Epidermal melanocyte (primary cell): Measurements from ENCODE around the gene RHOH.
"Not testable (repeated sequence)": the region's sequence is repeated elsewhere in the genome, so short reads cannot be mapped to it uniquely, and the experiment has no call there.

Experiments
- DNase-seq: peaks from one replicate; pipeline ENCODE4 v3.0.0; 2011; ENCODE audit warnings: low spot score; ENCODE audit not compliant: insufficient read length

The RHOH gene, protein sequence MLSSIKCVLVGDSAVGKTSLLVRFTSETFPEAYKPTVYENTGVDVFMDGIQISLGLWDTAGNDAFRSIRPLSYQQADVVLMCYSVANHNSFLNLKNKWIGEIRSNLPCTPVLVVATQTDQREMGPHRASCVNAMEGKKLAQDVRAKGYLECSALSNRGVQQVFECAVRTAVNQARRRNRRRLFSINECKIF

DNA sequence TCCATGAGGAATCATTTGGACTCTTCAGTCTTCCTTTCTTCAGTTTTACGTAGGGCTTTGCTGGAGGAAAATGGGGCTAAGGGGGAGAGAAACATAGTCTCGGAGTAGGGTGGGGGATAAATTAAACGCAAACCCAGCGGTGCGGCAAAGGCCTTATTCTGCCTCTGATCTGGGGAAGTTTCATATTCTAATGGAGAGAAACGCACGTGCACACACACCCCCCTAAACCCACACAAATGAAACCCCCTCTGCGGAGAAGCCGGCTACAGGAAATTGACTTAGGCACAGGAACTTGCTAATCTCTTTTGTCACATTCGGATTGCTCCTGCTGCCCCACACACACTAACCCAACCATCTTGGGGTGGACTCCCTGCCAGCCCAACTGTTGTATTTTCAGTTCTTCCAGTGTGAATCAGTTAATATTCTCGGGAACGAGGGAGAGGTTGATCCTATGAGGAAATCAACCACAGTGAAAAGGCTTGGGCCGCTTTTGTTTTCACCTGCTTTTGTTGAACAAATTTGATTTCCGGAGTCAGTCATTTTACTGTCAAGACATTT lies at the start of gene RHOH:
TSS of gene RHOH (plus strand) at position 308 of the 558 bp plus-strand sequence. CDS start 46,356 bp downstream, outside the sequence.
- no peak for DNase-seq

DNA sequence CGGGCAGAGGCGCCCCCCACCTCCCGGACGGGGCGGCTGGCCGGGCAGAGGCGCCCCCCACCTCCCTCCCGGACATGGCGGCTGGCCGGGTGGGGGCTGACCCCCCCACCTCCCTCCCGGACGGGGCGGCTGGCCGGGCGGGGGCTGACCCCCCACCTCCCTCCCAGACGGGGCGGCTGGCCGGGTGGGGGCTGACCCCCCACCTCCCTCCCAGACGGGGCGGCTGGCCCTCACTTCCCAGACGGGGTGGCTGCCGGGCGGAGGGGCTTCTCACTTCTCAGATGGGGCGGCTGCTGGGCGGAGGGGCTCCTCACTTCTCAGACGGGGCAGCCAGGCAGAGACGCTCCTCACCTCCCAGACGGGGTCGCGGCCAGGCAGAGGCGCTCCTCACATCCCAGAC lies 49.3 kb upstream of the RHOH start:
- not testable (repeated sequence) for DNase-seq

DNA sequence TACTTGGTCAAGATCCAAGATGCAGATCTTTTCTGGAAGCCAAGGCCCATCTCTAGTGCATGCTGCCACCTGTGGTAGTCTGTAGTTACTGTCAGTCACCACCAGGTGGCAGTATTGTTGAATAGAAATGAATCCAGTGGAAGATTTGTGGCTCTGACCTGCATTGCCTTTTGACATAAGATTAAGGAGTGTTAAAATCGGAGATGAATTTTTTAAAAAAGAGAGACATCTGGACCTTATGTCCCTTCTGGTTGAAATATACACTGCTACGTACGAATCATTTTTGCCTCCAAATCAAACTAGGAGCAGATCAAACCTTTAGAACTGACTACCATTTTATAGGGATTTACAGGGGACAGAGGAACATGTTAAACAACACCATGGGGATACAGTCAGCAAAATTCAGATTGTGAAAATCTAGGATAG lies 46.9 kb upstream of the RHOH start:
- DNase-seq = no peak

DNA sequence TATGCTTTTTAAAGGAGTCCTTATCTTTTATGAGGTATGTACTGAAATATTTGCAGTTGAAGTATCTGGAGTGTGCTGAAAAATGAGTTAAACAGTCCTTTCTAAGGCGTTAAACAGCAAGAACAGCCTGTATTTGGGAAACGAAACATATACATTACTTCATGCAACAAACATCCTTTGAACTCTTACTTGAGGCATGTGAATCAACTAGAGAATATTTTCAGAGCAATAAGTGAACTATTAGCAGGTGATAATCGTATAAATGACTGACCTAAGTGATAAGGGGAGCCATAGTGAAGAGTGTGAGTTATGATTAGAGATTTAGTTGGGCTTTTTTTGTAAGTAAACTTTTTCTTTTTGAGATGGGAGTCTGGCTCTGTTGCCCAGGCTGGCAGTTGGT lies 45.9 kb upstream of the RHOH start:
- DNase-seq = no peak

DNA sequence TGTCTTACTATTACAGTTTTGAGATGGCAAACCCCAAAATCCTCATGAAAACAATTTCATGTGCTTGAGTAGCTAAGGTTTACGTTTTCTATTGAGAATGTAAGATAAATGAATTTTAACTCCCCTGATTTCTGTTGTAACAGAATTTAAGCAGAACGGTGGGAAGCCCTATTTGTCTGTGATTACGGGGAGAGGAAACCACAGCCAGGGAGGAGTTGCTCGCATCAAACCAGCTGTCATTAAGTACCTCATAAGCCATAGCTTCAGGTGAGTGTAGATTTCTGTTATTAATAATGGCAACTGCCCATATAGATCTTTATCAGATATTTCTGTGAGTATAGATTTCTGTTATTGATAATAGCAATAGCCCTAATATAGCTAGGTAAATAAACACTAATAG lies 44.2 kb upstream of the RHOH start:
- DNase-seq = no peak

DNA sequence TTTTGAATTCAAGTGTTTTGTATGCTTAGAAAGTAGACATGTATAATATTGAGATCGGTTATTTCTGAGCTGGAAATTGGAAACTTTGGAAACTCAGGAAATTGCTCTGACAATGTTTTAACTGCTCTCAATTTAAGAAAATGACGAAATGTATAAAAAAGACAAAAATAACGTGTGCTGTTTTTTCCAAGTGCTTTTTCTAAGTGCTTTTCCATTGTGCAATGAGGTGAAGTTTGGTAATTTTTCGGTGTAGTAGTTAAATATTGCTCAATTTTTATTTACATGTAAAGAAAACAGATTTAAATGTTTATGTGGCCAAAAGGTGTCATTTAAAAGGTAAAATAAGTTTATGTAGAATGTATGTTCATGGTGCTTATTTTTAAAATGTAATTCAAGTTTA lies 39.4 kb upstream of the RHOH start:
- no peak for DNase-seq

DNA sequence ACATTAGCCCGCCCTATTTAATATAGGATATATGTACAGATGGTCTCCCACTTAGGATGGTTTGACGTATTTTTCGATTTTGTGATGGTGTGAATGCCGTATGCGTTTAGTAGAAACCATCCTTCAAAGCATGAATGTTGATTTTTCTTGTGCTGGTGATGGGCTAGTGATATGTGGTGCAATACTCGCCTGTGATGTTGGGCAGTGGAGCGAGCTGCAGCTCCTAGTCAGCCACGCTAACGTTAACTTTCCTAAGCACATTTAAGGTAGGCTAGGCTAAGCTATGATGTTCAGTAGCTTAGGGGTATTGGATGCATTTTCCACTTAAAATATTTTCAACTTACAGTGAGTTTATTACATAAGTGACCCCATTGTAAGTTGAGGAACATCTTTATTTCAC lies 36.6 kb upstream of the RHOH start:
- no peak for DNase-seq

DNA sequence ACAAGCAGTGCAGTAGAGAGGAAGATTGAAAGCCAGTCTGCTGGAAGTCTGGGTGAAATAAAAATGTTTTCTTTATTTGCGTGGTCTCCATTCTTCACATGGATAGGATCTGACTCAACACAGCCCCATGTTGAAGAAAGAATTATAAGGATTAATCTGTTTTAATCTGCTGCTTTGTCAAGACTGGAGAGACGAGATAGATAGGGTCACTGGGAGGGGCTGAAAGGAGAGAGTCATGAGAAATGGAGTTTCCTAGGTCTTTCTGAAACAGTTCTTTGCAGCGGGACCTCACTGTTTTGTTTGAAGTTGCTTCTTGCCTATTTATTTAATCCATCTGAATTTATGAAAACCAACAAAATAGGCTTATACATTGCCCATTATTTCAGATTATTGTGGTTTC lies 32.4 kb upstream of the RHOH start:
- DNase-seq = no peak

DNA sequence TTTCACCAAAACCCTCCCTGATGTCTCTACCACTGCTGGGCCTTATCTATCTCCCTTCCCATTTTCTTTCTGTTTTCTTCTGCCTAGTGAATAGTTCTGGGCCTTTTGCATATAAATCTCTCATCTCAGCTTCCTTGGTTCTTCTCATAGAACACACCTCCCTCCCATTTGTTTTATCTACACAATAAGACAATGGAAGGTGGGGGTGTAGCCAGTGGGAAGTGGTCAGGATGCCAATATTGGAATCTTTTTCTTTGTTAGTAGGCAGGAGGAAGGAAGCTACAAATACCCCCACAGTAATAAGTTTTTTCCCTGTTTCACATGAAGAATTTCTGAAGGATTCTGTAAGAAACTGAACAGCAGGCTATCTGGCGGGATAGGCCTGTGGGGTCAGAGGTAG lies 30.9 kb upstream of the RHOH start:
- DNase-seq = no peak

DNA sequence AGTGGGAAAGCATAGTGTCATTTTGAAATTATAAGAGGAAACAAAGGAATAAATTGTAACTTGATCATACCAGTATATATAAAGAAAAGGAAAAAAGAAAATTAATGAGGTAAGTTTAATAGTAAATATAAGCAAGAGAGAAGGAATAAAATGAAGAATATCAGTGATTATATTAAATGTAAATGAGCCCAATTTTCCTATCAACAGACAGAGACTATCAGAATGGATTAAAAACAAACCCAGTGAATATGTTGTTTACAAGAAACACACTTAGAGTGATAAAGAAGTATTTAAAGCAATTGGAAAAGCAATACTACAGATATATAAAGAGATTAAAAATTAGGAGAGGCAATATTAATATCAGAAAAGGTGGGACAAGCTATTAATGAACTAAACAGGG lies 28.8 kb upstream of the RHOH start:
- no peak for DNase-seq

DNA sequence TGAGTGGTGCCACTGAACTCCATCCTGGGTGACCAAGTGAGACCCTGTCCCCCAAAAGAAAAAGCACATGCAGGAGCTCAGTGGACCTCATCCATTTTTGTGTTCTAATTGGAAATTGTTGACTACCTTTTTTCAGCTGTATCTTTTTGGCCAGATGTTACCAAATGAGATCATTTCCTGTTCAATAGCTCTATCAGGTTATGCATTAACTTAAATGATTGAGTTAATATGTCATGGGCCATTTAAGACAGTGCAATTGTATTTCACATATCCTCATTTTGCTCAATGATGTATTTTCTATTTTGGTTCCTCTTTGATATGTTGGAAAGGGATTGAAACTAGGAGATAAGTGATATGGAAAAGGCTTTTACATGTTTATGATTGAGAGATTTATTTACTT lies 26.2 kb upstream of the RHOH start:
- DNase-seq = no peak

DNA sequence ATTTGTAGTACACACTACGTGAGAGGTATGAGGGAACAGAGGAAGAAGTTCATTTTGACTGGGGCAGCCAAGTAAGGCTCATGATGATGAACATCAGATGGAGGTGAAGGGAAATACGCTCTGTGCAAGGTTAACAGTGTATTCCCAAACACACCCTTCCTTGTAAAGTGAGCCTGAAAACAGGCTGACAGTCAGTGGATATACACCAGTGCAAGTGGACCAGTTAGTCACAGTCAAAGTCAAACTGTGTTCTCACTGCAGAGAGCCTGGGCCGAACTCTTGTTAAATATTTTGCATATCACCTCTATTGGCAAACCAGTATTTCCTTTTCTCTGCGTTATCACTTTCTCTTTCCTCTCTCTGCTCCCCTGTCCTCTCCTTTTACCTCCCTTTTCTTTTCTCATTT lies 23.4 kb upstream of the RHOH start:
- DNase-seq = no peak

DNA sequence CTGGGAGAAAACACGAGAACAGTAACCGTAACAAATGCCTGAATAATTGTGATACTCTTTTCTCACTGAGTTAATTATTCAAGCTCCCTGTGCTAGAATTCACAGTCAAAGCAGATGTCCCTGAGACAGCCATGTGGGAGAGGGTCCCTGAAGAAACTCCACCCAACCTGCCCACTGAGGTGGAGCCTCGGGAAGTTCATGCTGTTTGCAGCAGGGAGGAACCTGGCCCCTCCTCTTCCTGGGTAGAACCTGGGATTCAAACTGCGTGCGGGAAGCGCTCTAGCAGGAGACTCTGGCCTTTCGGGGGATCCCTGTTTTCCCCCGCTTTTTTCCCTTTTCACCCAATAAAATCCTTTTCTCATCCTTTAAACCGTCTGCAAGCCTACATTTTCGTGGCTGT lies 20.2 kb upstream of the RHOH start:
- no peak for DNase-seq

DNA sequence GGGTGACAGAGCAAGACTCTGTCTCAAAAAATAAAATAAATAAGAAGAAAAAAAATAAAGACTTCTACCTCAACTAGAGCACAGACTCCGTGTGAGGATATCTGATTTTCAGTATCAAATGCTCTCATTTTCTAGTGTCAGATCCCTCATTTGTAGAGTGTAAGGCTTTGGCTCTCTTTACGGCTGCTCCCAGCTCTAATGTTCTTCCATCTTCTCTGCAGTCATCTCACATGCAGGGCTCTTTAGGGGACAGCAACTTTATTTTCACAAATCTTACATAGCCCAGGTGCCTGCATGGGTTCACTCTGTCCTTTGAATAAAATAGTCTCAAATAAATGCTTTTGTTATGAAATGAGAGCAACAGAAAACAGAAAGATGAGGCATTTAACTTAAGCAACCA lies 19.2 kb upstream of the RHOH start:
- DNase-seq = no peak

DNA sequence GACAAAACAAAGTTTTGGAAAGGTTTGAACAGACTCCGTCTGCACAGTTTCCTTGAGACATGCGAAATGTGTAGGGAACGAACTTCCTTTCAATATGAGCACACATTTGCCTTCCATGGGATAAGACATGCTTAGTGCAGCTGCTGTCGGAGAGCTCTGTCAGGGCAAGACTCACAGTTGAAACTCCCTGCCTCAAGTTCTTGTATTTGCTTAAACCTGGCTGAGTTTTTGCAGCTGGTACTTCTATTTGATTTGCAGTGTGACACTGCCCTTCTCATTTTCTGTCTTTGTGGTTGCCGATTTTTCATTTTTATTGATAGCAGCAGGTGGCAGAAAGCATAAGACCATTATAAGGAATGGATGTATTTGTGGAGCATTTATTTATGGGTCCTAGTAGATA lies 18.2 kb upstream of the RHOH start:
- DNase-seq = no peak

DNA sequence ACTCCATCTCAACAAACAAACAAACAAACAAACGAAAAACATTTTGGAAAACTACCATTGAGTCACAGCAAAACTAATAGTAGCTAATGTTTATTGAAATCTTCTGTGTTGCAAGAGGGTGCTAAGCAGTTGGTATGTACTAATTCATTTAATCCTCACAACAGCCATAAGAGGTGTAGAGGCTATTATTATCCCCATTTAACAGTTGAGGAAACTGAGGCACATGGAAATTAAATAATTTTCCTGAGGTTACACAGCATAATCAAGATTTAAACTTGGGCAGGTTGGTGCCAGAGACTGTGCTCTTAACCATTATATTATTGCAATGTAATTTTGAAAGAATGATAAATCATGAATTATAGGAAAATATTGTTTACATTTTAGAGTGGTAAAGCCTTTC lies 17.5 kb upstream of the RHOH start:
- no peak for DNase-seq

DNA sequence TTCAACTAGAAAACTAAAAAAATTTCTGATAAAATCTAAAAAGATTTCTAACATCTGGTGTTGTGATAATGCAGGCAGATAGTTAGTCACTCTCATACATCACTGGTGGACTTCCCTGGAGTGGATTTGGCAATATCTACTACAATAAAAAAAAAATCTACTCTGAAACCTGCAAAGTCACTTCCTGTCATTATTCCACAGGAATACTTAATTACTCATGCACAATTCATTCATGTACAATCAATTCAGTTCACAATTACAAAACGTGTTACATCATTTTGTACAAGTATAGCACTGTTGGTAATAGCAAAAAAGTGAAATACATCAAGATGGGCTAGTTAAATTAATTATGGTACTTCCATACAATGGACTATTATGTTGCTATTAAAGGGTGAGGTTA lies 16.5 kb upstream of the RHOH start:
- DNase-seq = no peak

DNA sequence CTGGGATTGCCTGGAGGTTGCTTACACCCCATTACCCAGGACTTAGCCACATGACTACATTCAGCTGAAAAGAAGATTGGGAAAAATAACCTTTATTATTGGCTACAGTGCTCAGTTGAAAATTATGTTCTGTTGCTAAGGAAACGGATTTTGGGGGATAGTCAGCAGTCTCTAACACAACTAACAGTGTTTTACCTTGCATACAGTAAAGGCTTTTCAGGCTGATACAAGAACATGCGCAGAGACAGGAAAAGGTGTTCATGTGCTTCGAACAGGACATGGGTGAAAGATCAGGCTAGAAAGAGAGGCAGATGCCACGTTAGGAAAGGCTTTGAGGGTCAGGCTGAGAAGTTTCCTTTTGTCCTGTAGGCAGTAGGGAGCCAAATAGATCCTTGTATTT lies 14.8 kb upstream of the RHOH start:
- DNase-seq = no peak

DNA sequence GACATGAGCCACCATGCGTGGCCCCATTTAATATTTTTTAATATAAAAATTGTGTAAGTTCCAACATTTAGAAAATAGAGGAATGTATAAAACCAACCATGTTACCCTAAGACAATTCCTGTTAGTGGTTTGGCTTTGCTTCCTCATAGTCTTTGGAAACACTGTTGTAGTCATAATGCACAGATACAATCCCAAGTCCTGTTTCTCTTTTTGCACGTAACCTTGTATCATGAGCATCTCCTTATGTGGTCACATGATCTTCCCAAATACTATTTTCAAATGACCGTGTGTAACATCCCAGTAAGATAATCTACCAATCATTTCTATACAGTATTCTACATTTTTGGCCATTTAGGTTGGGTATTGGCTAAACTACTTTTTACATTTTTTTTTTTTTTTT lies 13.9 kb upstream of the RHOH start:
- no peak for DNase-seq

DNA sequence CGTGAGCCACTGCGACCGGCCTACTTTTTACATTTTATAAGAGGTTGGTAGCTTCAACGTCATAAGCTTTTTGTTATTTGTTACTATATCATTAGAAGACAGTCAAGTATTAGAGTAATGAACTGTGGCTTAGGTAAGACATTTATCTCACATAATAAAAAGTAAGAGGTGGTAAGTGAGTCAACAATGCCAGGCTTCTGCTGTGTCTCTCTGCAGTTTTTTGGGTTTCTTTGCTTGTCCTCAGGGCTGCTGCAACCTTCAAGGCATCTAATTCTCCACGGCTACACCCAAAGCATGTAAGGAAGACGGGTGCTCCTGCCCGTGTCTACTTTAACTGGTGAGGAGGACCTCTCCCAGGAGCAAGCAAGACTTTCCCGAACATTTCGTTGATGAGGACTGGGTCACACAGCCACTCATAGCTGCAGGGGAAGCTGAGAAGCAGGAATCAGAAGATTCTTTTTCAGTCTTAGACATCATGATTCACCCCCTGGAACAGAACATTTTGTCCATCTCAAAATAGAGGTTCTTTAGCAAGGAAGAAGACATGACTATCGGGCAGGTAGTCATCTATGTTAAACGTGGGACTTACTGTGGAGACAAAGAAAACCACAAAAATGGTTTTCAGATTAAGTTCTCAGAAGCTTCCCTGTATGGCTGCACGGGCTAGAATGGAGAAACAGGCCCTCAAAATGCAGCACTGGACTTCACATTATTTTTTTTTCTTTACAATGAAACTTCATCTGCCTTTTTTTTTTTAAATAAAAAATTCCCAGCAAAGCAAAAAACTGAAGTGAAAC lies 13.0 kb upstream of the RHOH start:
- no peak for DNase-seq

DNA sequence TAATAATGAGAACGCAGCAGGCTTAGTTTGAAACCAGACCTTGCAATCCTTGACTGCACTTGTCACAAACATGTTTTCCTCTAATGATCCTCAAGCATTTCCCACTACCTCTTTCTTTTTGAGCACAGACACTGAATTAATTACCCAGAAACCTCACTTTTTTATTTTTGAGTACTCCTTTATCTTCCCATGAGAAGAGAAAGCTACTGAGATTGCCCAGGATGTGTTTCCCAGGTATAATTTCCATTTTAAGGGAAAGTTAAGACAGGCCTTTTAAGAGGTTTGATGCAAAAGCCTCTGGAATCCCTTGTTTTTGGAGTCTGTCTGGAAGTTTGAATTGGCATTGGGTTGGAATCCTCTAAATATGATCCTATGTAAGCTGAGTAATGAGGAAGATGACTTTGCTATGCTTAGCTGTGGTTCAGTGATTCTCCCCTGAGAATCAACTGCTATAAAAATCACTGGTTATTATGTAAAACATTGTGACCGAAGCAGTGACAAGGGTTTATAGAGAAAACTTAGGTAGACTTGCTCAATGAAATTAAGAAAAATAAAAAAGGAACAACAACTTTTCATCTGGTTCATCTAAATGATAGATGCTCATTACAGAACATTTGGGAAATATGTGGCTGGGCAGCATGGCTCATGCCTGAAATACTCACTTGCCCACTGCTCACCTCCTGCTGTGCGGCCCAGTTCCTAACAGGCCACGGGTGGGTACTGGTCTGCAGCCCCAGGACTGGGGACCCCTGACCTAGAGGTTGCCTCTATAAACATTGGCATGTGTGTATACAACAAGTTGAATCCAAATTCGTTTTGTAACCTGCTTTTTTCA lies 10.8 kb upstream of the RHOH start:
- DNase-seq = no peak

DNA sequence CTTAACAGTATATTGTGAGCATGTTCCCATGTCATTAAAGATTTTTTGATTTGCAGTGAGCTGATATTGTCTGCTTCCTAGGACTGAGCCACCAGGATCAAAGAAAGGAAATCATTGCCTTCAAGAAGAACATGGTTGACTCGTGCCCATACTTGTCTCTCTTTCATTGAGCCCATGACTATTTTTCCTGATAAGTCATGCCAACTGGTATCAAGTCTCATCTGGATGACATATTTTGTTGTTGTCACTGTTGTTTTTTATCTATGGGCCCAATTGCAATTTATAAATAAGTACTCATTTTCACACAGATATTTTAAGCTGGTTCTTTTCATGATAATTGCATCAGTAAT lies 10.2 kb upstream of the RHOH start:
- DNase-seq = no peak
